GM12872 (cell line): ENCODE measurements around the gene AGAP3.

ENCODE experiments used
- CTCF ChIP-seq: IDR thresholded peaks from 3 replicates; pipeline ENCODE4 v1.5.1; 2011; ENCODE audit warnings: low read depth, mild to moderate bottlenecking, low read length, moderate library complexity; ENCODE audit not compliant: insufficient read depth

Gene AGAP3

GRCh38 chr7:151089893-151090730, 3.8 kb downstream of the AGAP3 start:
- no peak for TF ChIP-seq CTCF

GRCh38 chr7:151091003-151091402, 4.7 kb downstream of the AGAP3 start:
- no peak for TF ChIP-seq CTCF

- peak; percentile 83 for TF ChIP-seq CTCF
These were observed 5.2 kb downstream of the AGAP3 start for GRCh38 chr7:151091431-151091830.

GRCh38 chr7:151091988-151092387, 5.7 kb downstream of the AGAP3 start:
- TF ChIP-seq CTCF, result no peak

- TF ChIP-seq CTCF, result no peak
These were observed 7.5 kb downstream of the AGAP3 start for GRCh38 chr7:151093748-151094147.

- no peak for TF ChIP-seq CTCF
These were observed 8.4 kb downstream of the AGAP3 start for GRCh38 chr7:151094675-151095074.

- no peak for TF ChIP-seq CTCF
These were observed 9.0 kb downstream of the AGAP3 start for GRCh38 chr7:151095123-151095797.
